HepG2 (cell line): Measurements from ENCODE around the gene EIF6. TPM values are rescaled to one million over a fixed set of nuclear protein-coding genes. Genes with fewer than 3 reads are reported as not detected.

Experiments
- AGO2 ChIP-seq: fragments of 200-400 bp; formaldehyde crosslinking; optimal IDR thresholded peaks from 2 replicates; pipeline ENCODE3; 2017; ENCODE audit warnings: mild to moderate bottlenecking, low read depth, low read length, moderate library complexity
- ARID2 ChIP-seq: sonication (generic); formaldehyde crosslinking; IDR thresholded peaks from 2 replicates; pipeline ENCODE4 v1.8.1; 2022; ENCODE audit warnings: mild to moderate bottlenecking, missing genetic modification reagents, borderline replicate concordance
- ARNT ChIP-seq: fragments of 450-650 bp; IDR thresholded peaks from 2 replicates; pipeline ENCODE4 v1.6.1; 2017
- ATF7-NPFF ChIP-seq: sonication (generic); formaldehyde crosslinking; IDR thresholded peaks from 2 replicates; pipeline ENCODE4 v1.8.1; 2023; ENCODE audit warnings: mild to moderate bottlenecking, low read depth, missing genetic modification reagents, moderate library complexity
- HMG20A ChIP-seq: IDR thresholded peaks from 2 replicates; pipeline ENCODE4 v1.6.1; 2016; ENCODE audit warnings: borderline replicate concordance
- HNRNPL ChIP-seq: fragments of 200-400 bp; formaldehyde crosslinking; IDR thresholded peaks from 2 replicates; pipeline ENCODE4 v1.6.1; 2017; ENCODE audit warnings: mild to moderate bottlenecking, low read depth, low read length
- LBX2 ChIP-seq: sonication (generic); formaldehyde crosslinking; IDR thresholded peaks from 2 replicates; pipeline ENCODE4 v1.5.0; 2020; ENCODE audit warnings: missing genetic modification reagents, mild to moderate bottlenecking, borderline replicate concordance
- NFE2L1 ChIP-seq: sonication (generic); formaldehyde crosslinking; IDR thresholded peaks from 2 replicates; pipeline ENCODE4 v1.4.0; 2020; ENCODE audit warnings: missing genetic modification reagents, mild to moderate bottlenecking, borderline replicate concordance
- RELA ChIP-seq: sonication (generic); formaldehyde crosslinking; IDR thresholded peaks from 2 replicates; pipeline ENCODE4 v1.4.0; 2020; ENCODE audit warnings: missing genetic modification reagents
- REXO4 ChIP-seq: sonication (generic); formaldehyde crosslinking; IDR thresholded peaks from 2 replicates; pipeline ENCODE4 v1.8.0; 2022; ENCODE audit warnings: missing genetic modification reagents, mild to moderate bottlenecking, borderline replicate concordance
- SAP130 ChIP-seq: IDR thresholded peaks from 2 replicates; pipeline ENCODE4 v1.6.1; 2016; ENCODE audit warnings: low read depth
- SRSF4 ChIP-seq: fragments of 200-400 bp; formaldehyde crosslinking; IDR thresholded peaks from one replicate; pipeline ENCODE4 v1.6.1; 2018; ENCODE audit warnings: mild to moderate bottlenecking, low read depth, low read length, moderate library complexity; ENCODE audit not compliant: poor library complexity, severe bottlenecking
- YY1 ChIP-seq: IDR thresholded peaks from 2 replicates; pipeline ENCODE4 v1.6.1; 2011; ENCODE audit warnings: low read length, low read depth, moderate library complexity, mild to moderate bottlenecking; ENCODE audit not compliant: insufficient read depth, insufficient replicate concordance
- ZBTB1 ChIP-seq: sonication (generic); formaldehyde crosslinking; IDR thresholded peaks from 2 replicates; pipeline ENCODE4 v1.4.0; 2020; ENCODE audit warnings: missing genetic modification reagents, borderline replicate concordance
- ZBTB43 ChIP-seq: sonication (generic); formaldehyde crosslinking; conservative IDR thresholded peaks from 2 replicates; pipeline ENCODE4 v1.4.0; 2020; ENCODE audit warnings: missing genetic modification reagents
- ZFX ChIP-seq: sonication (generic); formaldehyde crosslinking; IDR thresholded peaks from 2 replicates; pipeline ENCODE4 v1.4.0; 2020; ENCODE audit warnings: mild to moderate bottlenecking, low read depth, missing genetic modification reagents, moderate library complexity
- ZNF142 ChIP-seq: sonication (generic); formaldehyde crosslinking; IDR thresholded peaks from 2 replicates; pipeline ENCODE4 v1.4.0; 2020; ENCODE audit warnings: missing genetic modification reagents
- ZNF18 ChIP-seq: sonication (generic); formaldehyde crosslinking; IDR thresholded peaks from 2 replicates; pipeline ENCODE4 v1.8.0; 2022; ENCODE audit warnings: mild to moderate bottlenecking, missing genetic modification reagents; ENCODE audit not compliant: insufficient replicate concordance
- ZNF639 ChIP-seq: conservative IDR thresholded peaks from 2 replicates; pipeline ENCODE4 v1.6.1; 2018; ENCODE audit warnings: missing genetic modification reagents
- ZNF768 ChIP-seq: sonication (generic); formaldehyde crosslinking; IDR thresholded peaks from 2 replicates; pipeline ENCODE4 v1.4.0; 2020; ENCODE audit warnings: missing genetic modification reagents
- polyA plus RNA-seq, 8 experiments: library from polyadenylated mRNA; depleted of rRNA in 3 of 8; stranded (reverse) in 7 of 8; unstranded in 1 of 8; fragments of >200 nt; fragmentation: Illumina TruSeq in 4 of 8; extraction: Trizol in 4 of 8; gene quantifications; 2 replicates each; pipeline versions ENCODE4 v1.2.1 to v1.2.3, GENCODE V29; 2011 to 2016; ENCODE audit warnings: low read depth in 4 of 8, missing spikeins in 1 of 8, mixed read lengths in 1 of 8; ENCODE audit not compliant: insufficient read depth in 1 of 8
- total RNA-seq, 5 experiments: library from RNA; depleted of rRNA; stranded (reverse); fragments of >200 nt; fragmentation: Illumina TruSeq; extraction: Trizol; gene quantifications; 2 replicates each; pipeline ENCODE4 v1.2.3, GENCODE V29; 2016; ENCODE audit warnings: low read depth in 1 of 5

The EIF6 gene
- total and polyA plus RNA-seq, 2 of the 13 experiments (the other 11 are each of a cell fraction or from before 2014, with no cell fraction given), result 462 to 466 TPM

GRCh38 chr20:35275741-35276251, 8.8 kb downstream of the EIF6 start (continued):
- TF ChIP-seq ZBTB43 (CRISPR knock-in tag) (no peak), SAP130 (CRISPR knock-in tag) (no peak), LBX2 (CRISPR knock-in tag) (no peak), RELA (CRISPR knock-in tag) (no peak), ZNF768 (CRISPR knock-in tag) (peak; percentile 35; the same call in 1 of the 2 replicates), SRSF4 (no peak), ATF7-NPFF (CRISPR knock-in tag) (no peak), REXO4 (CRISPR knock-in tag) (no peak), HMG20A (CRISPR knock-in tag) (no peak), YY1 (no peak), ARID2 (CRISPR knock-in tag) (no peak), ARNT (no peak), ZFX (CRISPR knock-in tag) (no peak), NFE2L1 (CRISPR knock-in tag) (no peak), ZNF18 (CRISPR knock-in tag) (no peak), AGO2 (peak; percentile 99), ZNF142 (no peak), ZBTB1 (CRISPR knock-in tag) (no peak), ZNF639 (CRISPR knock-in tag) (no peak), HNRNPL (no peak)
